HG03342 (cell line): ENCODE data around the gene PTPRD.

ENCODE experiments used
- ATAC-seq: cut with Tn5 transposase; IDR thresholded peaks from one replicate; pipeline ENCODE4 v1.9.1; 2021; ENCODE audit warnings: mild to moderate bottlenecking, moderate library complexity; ENCODE audit not compliant: unreplicated experiment

Gene PTPRD

GRCh38 chr9:8628791-8629190 is 1984.0 kb downstream of the PTPRD start:
- ATAC-seq: no peak

DNA sequence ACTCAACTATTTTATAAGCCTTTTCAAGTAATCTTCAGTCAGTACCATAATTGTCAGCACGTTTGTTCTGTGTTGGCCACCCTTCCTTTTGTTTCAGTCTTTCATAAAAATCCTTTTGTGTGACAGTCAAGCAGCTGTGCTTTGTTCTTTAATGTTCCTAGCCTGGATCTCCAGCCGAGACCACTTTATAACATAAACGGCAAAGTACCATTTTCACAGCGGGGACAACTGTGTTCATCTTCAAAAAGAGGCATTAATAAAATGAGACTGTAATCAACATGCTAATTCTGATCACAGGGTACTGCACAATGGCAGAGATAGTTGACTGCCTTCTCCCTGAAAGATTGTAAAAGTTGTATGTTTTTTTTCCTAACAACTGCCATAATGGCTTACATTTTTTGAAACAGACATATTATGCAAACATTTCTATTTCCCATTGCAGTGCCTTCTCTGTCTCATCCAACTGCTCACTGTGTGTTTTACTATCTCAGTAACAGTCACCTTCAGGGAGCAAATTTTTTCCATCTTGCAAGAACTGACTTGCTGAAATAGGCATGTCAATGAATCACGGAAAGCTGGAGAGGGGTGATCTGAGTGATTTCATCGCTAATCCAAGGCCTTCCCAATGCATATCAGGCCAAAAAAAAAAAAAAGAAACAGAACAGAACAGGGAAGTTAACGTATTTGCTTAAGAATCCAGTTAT is 1984.7 kb downstream of the PTPRD start:
- no peak for ATAC-seq

DNA sequence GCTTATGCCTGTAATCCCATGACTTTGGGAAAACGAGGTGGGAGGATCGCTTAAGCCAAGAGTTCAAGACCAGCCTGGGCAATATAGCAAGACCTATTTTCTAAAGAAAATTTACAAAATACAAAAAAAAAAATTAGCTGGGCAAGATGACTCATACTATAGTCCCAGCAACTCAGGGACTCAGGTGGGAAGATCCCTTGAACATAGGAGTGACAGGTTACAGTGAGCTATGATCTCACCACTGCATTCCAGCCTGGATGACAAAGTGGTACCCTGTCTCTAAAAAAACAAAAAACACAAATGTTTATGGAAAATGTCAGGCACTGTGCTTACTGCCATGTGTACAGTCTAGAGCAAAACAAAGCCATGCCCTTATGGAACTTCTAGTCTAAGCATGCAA is 1989.9 kb downstream of the PTPRD start:
- ATAC-seq: no peak

DNA sequence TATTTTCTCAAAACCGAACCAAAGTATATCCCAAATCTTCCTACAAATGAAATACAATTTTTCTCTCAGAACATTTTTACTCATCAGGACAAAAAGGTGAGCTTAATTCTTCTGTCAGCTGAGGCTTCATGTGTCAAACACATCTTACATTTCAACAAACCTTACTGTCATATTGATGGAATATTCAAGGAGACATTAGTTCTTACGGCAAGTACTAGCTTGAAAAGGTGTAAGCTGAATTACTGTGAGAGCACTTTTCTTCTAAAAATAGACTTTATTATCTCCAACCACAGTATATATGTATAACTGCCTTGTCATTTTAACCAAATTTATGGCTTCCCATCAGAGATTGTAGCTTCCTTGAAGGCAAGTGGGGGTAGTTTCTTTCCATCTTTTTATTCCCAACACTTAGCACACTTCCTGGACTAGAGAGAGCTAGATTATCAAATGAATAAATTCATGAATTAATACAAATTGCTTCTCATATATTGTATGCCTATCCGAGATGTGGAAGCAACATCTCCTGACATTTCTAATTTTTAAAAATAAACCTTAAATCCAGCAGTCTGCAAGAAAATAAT is 1990.5 kb downstream of the PTPRD start:
- no peak for ATAC-seq

DNA sequence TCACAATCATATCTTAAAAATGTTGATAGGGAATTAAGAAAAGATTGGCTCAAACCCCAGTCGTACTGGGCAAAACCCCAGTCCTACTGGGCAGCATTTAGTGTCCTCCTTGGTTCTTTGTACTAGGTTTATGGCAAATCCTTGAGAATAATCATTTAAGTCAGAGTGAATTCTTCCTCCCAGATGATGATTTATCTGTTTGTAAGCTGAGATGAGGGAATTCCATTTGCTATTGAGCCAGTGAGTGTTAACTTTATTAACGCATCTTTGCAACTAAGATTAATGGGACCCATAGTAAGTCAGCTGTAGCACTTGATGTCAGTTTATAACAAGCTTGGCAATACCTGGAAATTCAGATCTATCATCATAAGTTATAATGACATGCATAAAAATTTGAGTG is 1991.4 kb downstream of the PTPRD start:
- ATAC-seq: no peak

DNA sequence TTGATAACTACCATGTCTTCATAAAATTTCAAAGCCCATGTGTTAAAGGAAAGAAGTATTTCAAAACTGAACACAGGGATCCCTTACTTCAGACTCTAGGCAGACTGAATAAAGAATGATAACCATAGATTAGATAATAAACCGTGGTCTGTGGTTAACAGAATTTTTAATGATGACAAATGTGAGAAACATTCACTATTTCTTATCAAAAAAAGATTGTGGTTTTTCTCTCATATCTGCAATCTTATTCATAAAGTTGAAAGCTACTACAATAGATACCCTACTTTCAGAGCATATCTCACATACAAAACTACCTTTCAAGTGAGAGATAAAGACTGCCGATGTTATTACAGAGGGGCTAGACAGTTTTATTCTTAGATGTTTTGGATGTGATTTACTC is 1996.4 kb downstream of the PTPRD start:
- no peak for ATAC-seq

GRCh38 chr9:8614926-8615440 is 1997.8 kb downstream of the PTPRD start:
- ATAC-seq: no peak

- no peak for ATAC-seq
Observed at GRCh38 chr9:8613346-8613825, 1999.4 kb downstream of the PTPRD start.

- ATAC-seq: no peak
Observed at GRCh38 chr9:8611153-8611552, 2001.6 kb downstream of the PTPRD start.

DNA sequence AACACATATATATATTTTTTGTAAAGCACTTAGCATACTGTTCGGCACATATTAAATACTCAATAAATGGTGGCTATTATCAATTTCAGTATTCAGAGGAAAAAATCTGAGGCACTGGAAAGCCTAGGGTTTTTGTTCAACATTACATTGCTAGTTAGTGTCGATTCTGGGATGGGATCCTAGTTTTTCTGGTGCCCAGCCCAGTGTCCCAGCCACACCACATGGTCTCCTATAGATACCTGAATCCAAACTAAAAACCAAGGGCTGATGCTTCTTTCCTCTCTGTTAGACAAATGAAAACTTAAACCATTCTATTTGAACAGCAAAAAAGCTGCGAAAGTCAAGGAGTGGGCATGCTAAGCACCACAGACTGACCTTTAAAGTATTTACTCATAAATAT is 2002.5 kb downstream of the PTPRD start:
- no peak for ATAC-seq

GRCh38 chr9:8605096-8605495 is 2007.7 kb downstream of the PTPRD start:
- ATAC-seq: no peak

DNA sequence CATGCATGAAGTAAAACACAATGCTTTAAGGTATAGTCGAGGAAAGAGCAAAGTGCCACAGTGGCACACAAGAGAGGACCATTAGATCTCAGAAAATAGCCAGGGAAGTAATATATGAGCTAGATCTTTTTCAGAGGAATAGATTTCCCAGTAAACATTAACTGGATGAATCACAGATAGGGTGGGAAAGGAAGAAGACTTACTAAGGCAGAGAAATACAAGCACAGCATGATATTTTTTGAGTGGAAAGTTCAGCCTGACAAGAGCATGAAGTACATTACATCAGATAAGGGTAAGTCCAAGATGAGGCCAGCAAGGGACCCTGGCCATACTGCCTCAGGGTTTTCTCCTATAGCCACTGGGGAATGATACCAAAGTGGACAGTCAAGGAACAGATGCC is 2008.6 kb downstream of the PTPRD start:
- no peak for ATAC-seq

- ATAC-seq: no peak
Observed at GRCh38 chr9:8600914-8601680, 2011.7 kb downstream of the PTPRD start.

DNA sequence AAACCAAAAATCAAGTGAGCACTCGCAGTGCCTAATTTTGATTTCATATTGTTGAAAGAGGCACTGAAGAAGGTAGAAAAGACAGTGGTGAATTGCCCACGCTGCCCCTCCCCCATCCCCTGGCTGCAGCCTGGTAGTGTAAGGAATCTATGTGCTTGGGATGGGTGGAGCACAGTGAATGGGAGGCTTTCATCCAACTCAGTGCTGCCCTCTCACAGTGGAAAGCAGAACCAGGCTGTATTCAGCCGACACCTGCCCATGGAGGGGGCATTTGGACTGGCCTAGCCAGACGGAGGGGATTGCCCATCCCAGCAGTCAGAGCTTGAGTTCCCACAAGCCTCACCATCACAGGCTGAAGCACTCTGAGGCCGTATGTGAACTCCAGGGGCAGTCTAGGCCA is 2012.9 kb downstream of the PTPRD start:
- no peak for ATAC-seq

- ATAC-seq: no peak
Observed at GRCh38 chr9:8589476-8589875, 2023.3 kb downstream of the PTPRD start.

DNA sequence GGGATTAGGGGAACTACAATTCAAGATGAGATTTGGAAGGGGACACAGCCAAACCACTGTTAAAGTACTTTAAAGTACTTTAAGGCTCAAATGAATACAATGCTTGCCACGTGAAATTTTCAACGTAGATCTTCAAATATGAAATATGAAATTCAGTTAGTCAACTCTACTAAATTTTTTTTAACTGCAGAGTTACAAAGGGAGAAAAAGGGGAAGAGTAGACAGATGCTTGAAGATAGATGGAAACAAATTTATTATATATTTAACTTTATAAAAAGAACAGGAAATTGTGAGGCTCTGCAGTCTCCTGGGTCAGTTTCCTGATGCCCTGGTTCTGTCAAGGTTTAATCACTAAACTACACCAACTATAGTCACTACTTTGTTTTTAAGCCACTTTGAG is 2027.8 kb downstream of the PTPRD start:
- no peak for ATAC-seq

- ATAC-seq: no peak
Observed at GRCh38 chr9:8579661-8580060, 2033.1 kb downstream of the PTPRD start.

DNA sequence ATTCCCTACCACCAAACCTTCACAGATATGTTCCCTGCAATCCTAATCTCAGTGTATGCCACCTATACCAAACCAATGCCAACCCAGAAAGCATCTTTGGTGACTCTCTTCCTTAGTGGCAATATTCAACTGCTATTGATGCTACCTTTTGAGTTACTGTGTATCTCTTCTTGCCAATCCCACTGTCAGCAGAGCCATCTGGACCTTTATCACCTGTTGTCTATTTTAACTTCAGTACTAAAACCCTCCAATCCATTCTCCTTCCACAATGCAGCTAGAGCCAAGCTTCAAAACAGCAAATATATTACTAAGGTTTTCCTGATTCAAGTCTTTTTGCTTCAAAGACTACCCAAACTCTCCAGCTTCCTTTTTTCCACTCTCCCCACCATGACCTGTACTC is 2036.1 kb downstream of the PTPRD start:
- no peak for ATAC-seq

DNA sequence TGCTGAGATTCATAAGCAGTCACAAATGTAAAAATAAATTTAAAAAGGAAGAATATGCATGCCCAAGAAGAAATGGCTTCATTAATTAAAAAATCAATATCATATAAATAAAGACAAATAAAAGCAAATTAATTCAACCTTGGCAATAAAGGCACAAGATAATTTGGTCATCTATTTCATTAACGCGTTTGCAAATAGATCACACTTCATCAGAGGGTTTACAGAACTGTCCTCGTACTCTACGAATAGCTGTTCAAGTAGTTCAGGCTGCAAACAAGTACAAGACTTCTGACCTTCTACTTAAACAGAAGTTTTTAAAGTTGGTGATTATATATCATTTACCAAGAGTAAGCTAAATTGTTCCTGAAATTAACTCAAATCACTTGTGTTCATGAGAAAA is 2038.0 kb downstream of the PTPRD start:
- no peak for ATAC-seq

DNA sequence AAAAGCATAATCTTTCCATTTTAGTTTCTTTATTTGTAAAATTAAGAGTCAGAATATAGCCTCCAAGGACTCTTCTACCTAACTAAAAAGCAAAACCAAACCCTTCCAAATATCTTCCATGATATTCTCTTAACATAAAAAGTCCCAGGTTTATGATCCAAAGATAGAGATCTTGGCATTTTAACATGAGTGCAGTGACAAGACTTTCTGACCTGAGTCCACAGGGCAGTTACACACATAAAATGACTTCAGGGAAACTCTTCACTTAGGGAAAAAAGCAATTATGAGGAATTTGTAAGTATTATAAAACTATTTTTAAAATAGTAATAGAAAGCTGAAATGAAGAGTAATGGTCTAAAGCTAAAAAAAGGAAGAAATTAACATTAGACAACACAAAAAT is 2040.6 kb downstream of the PTPRD start:
- no peak for ATAC-seq

- ATAC-seq: no peak
Observed at GRCh38 chr9:8571643-8572042, 2041.2 kb downstream of the PTPRD start.

DNA sequence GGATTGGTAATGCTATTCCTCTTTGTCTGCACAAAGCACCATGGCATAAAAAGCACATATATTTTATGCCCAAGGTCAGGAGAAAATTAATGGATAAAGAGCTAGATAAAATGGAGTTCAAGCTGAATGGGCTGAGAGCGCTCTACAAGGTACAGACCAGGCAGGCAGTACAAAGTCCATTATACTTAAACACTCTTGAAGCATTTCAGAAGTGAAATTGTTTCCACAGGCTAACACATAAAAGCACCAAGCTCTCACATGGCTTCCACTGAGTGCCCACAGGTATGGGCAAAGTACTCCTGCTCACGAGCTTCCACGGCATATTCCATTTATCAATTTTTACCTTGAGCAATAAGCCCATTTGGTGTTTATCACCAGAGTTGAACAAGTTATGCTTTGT is 2042.0 kb downstream of the PTPRD start:
- ATAC-seq: no peak
